H9 (cell line): ENCODE data around the gene CMYA5. TPM values are rescaled to one million over a fixed set of nuclear protein-coding genes. Genes with fewer than 3 reads are reported as not detected.

Experiments
- DNase-seq: peaks from one replicate; pipeline ENCODE4 v3.0.0-alpha.2; 2017
- H2AFZ ChIP-seq: one replicate; pipeline ENCODE4 v1.6.1; 2013; ENCODE audit warnings: mild to moderate bottlenecking, low read length, control low read depth, moderate library complexity
- H2AK5ac ChIP-seq: 2 replicates; pipeline ENCODE4 v1.6.1; 2013; ENCODE audit warnings: low read length, control low read depth, mixed read lengths; ENCODE audit not compliant: insufficient read length
- H2BK120ac ChIP-seq: one replicate; pipeline ENCODE4 v1.6.1; 2013; ENCODE audit warnings: low read depth, mild to moderate bottlenecking, low read length, control low read depth, inconsistent platforms; ENCODE audit not compliant: poor library complexity, severe bottlenecking
- H2BK12ac ChIP-seq: 2 replicates; pipeline ENCODE4 v1.6.1; 2013; ENCODE audit warnings: low read length, control low read depth, mixed read lengths, low read depth; ENCODE audit not compliant: insufficient read length
- H2BK15ac ChIP-seq: 2 replicates; pipeline ENCODE4 v1.6.1; 2013; ENCODE audit warnings: low read depth, low read length, control low read depth
- H2BK20ac ChIP-seq: one replicate; pipeline ENCODE4 v1.6.1; 2013; ENCODE audit warnings: low read depth, mild to moderate bottlenecking, low read length, control low read depth, inconsistent platforms; ENCODE audit not compliant: poor library complexity, severe bottlenecking
- H2BK5ac ChIP-seq: 2 replicates; pipeline ENCODE4 v1.6.1; 2013; ENCODE audit warnings: low read length, control low read depth, mixed read lengths; ENCODE audit not compliant: insufficient read length
- H3K14ac ChIP-seq: 2 replicates; pipeline ENCODE4 v1.6.1; 2013; ENCODE audit warnings: low read length, control low read depth; ENCODE audit not compliant: insufficient read depth
- H3K18ac ChIP-seq: 2 replicates; pipeline ENCODE4 v1.6.1; 2013; ENCODE audit warnings: low read depth, mild to moderate bottlenecking, mixed read lengths, low read length, control low read depth; ENCODE audit not compliant: insufficient read length
- H3K23ac ChIP-seq: 2 replicates; pipeline ENCODE4 v1.6.1; 2013; ENCODE audit warnings: low read length, control low read depth, mixed read lengths, low read depth; ENCODE audit not compliant: insufficient read length
- H3K23me2 ChIP-seq: 2 replicates; pipeline ENCODE4 v1.6.1; 2013; ENCODE audit warnings: low read depth, mild to moderate bottlenecking, mixed read lengths, low read length, control low read depth; ENCODE audit not compliant: insufficient read length, poor library complexity, severe bottlenecking
- H3K27ac ChIP-seq: 2 replicates; pipeline ENCODE4 v1.5.1; 2013; ENCODE audit warnings: low read length, control low read depth, mixed read lengths, low read depth; ENCODE audit not compliant: insufficient read length
- H3K27me3 ChIP-seq: 2 replicates; pipeline ENCODE4 v1.6.1; 2013; ENCODE audit warnings: low read length, control low read depth, inconsistent platforms; ENCODE audit not compliant: insufficient read depth
- H3K4ac ChIP-seq: 2 replicates; pipeline ENCODE4 v1.6.1; 2013; ENCODE audit warnings: low read depth, mild to moderate bottlenecking, control low read depth, inconsistent platforms, low read length, moderate library complexity
- H3K4me1 ChIP-seq: 2 replicates; pipeline ENCODE4 v1.6.1; 2013; ENCODE audit warnings: low read length, control low read depth, inconsistent platforms; ENCODE audit not compliant: insufficient read depth
- H3K4me2 ChIP-seq: 2 replicates; pipeline ENCODE4 v1.6.1; 2013; ENCODE audit warnings: low read length, control low read depth, mixed read lengths; ENCODE audit not compliant: insufficient read length, insufficient read depth
- H3K56ac ChIP-seq: 2 replicates; pipeline ENCODE4 v1.6.1; 2013; ENCODE audit warnings: low read depth, mild to moderate bottlenecking, mixed read lengths, low read length, control low read depth; ENCODE audit not compliant: insufficient read length
- H3K79me1 ChIP-seq: 2 replicates; pipeline ENCODE4 v1.6.1; 2013; ENCODE audit warnings: low read depth, mild to moderate bottlenecking, moderate library complexity, low read length, control low read depth, inconsistent platforms; ENCODE audit not compliant: insufficient read depth, poor library complexity, severe bottlenecking
- H3K79me2 ChIP-seq: 2 replicates; pipeline ENCODE4 v1.6.1; 2013; ENCODE audit warnings: low read length, control low read depth, inconsistent platforms; ENCODE audit not compliant: insufficient read depth
- H3K9ac ChIP-seq: 2 replicates; pipeline ENCODE4 v1.6.1; 2013; ENCODE audit warnings: low read length, control low read depth, mixed read lengths; ENCODE audit not compliant: insufficient read length; ENCODE audit errors: extremely low read depth
- H3K9me3 ChIP-seq: one replicate; pipeline ENCODE4 v1.6.1; 2013; ENCODE audit warnings: low read depth, low read length, inconsistent platforms; ENCODE audit not compliant: control insufficient read depth
- H3T11ph ChIP-seq: one replicate; pipeline ENCODE4 v1.6.1; 2013; ENCODE audit warnings: mild to moderate bottlenecking, low read length, control low read depth, inconsistent platforms
- H4K20me1 ChIP-seq: one replicate; pipeline ENCODE4 v1.6.1; 2013; ENCODE audit not compliant: control insufficient read depth, insufficient read length, insufficient read depth
- H4K5ac ChIP-seq: 2 replicates; pipeline ENCODE4 v1.6.1; 2013; ENCODE audit warnings: low read depth, mild to moderate bottlenecking, mixed read lengths, low read length, control low read depth; ENCODE audit not compliant: insufficient read length
- H4K8ac ChIP-seq: replicated peaks from 2 replicates; pipeline ENCODE4 v1.6.1; 2013; ENCODE audit warnings: low read length, control low read depth, mixed read lengths, low read depth; ENCODE audit not compliant: insufficient read length
- H4K91ac ChIP-seq: 2 replicates; pipeline ENCODE4 v1.6.1; 2013; ENCODE audit warnings: low read depth, mild to moderate bottlenecking, moderate library complexity, mixed read lengths, low read length, control low read depth; ENCODE audit not compliant: insufficient read length
- H3K27ac Mint-ChIP-seq, 3 experiments: 2 replicates in 2 of 3; 3 replicates in 1 of 3; pipeline ENCODE4 v1.8.0; 2020 to 2021; ENCODE audit warnings: mixed read lengths in 3 of 3, mild to moderate bottlenecking in 1 of 3, moderate library complexity in 1 of 3
- H3K27me3 Mint-ChIP-seq: 2 replicates; pipeline ENCODE4 v1.8.0; 2021; ENCODE audit warnings: low read depth, mild to moderate bottlenecking, moderate library complexity, mixed read lengths
- H3K36me3 Mint-ChIP-seq, 3 experiments: 2 replicates in 2 of 3; 3 replicates in 1 of 3; pipeline ENCODE4 v1.8.0; 2020 to 2021; ENCODE audit warnings: low read depth in 3 of 3, mixed read lengths in 3 of 3; ENCODE audit not compliant: insufficient read depth in 1 of 3
- H3K4me1 Mint-ChIP-seq, 2 experiments: 2 replicates each; pipeline ENCODE4 v1.8.0; 2020; ENCODE audit warnings: mixed read lengths in 2 of 2
- H3K4me3 Mint-ChIP-seq, 2 experiments: 2 replicates in 1 of 2; 3 replicates in 1 of 2; pipeline ENCODE4 v1.8.0; 2020 to 2021; ENCODE audit warnings: mild to moderate bottlenecking in 2 of 2, mixed read lengths in 2 of 2, moderate library complexity in 1 of 2
- H3K9me3 Mint-ChIP-seq, 2 experiments: 2 replicates in 1 of 2; 3 replicates in 1 of 2; pipeline ENCODE4 v1.8.0; 2020; ENCODE audit warnings: mild to moderate bottlenecking in 2 of 2, mixed read lengths in 2 of 2, moderate library complexity in 1 of 2
- WGBS: extraction: QIAGEN DNeasy Blood & Tissue Kit; methylation state at CpG from one replicate; pipeline ENCODE4 v1.1.7; 2013; ENCODE audit warnings: missing lambda C conversion rate, low lambda C conversion rate, mixed read lengths; ENCODE audit not compliant: insufficient read length; ENCODE audit errors: extremely low coverage; 5-methylcytosine and 5-hydroxymethylcytosine counted together
- total RNA-seq: library from RNA; stranded (reverse); gene quantifications from 2 replicates; pipeline ENCODE4 v1.2.1, GENCODE V29; 2021
- TF ChIP-seq, protein P1 (sequence below): fragments of 200-600 bp; sonication (generic); conservative IDR thresholded peaks from 3 replicates; pipeline ENCODE4 v1.8.0; 2021; ENCODE audit warnings: antibody characterized with exemption, mild to moderate bottlenecking

Gene CMYA5
- total RNA-seq, 1 experiment from 2014 or later = 1.8 TPM

DNA sequence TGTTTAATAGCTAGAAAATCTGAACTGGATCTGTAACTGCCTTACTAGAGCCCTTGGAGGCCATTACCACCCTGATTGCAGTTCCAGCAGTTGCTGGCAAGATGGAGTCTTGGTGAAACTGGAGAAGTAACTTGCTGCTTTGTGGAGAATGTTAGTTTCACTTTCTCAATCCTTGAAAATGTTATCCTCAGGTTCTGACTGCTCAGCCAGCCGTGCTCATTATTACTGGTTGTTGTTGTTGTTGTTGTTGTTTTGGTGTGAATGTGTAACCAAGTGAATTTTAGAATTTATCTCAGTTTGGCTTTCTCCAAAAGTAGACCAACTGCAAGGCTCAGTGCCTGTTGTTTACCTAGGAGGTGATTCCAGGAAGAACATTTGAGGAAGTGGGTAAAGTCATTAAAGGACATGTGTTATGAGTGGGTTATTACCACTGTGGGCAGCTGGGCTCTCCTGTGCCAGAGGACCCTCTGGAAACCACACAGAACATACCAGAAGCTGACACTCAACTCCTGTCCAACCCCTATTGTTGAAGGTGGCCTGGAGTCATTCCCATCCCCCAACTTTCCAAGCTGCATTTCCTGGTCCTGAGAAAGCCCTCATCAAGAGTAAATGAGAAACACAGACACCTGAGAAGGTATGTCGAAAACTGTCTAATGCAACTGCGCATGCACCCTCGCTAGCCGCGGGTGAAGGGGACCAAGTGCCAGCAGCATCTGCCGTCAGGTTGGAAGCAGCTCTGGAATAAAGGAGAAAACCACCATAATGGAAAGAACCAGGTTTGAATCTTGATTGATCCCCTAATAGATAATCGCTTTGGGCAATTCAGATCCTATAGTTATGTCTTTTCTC lies 111.6 kb downstream of the CMYA5 start:
- H3T11ph ChIP-seq = no peak overlapping the region
- no peak overlapping the region for H2BK20ac ChIP-seq
- DNase-seq = no peak
- no peaks in the 10 kb centered on the region for H3K4me1 ChIP-seq
- no peaks in the 10 kb centered on the region for H3K79me1 ChIP-seq
- H3K79me2 ChIP-seq = no peaks in the 10 kb centered on the region
- H4K20me1 ChIP-seq = no peaks in the 10 kb centered on the region
- no CpG with 5 or more reads among the region's 8 CpGs for WGBS
- Mint-ChIP-seq H3K4me1 (peaks cover 2 to 3% of the 10 kb centered on the region in 2 experiments; a peak in 2 of 4 replicates), H3K27me3 (no peaks in the 10 kb centered on the region), H3K9me3 (no peaks in the 10 kb centered on the region), H3K27ac (peak overlapping the region in 1 of 3 experiments; percentile 24; a peak in 2 of 7 replicates), H3K36me3 (no peaks in the 10 kb centered on the region), H3K4me3 (no peak overlapping the region)
- H2AFZ ChIP-seq = no peak overlapping the region
- no peak overlapping the region for H3K4me2 ChIP-seq
- H3K23ac ChIP-seq = no peak overlapping the region
- no peaks in the 10 kb centered on the region for H3K23me2 ChIP-seq
- no peak overlapping the region for H4K8ac ChIP-seq
- no peaks in the 10 kb centered on the region for H3K9me3 ChIP-seq
- H3K18ac ChIP-seq = no peak overlapping the region
- no peak overlapping the region for H3K14ac ChIP-seq
- H4K91ac ChIP-seq = no peak overlapping the region
- no peak overlapping the region for H4K5ac ChIP-seq
- H3K4ac ChIP-seq = no peak overlapping the region
- no peak overlapping the region for H2BK15ac ChIP-seq
- TF ChIP-seq, protein P1, sequence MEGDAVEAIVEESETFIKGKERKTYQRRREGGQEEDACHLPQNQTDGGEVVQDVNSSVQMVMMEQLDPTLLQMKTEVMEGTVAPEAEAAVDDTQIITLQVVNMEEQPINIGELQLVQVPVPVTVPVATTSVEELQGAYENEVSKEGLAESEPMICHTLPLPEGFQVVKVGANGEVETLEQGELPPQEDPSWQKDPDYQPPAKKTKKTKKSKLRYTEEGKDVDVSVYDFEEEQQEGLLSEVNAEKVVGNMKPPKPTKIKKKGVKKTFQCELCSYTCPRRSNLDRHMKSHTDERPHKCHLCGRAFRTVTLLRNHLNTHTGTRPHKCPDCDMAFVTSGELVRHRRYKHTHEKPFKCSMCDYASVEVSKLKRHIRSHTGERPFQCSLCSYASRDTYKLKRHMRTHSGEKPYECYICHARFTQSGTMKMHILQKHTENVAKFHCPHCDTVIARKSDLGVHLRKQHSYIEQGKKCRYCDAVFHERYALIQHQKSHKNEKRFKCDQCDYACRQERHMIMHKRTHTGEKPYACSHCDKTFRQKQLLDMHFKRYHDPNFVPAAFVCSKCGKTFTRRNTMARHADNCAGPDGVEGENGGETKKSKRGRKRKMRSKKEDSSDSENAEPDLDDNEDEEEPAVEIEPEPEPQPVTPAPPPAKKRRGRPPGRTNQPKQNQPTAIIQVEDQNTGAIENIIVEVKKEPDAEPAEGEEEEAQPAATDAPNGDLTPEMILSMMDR = no peak
- H2BK120ac ChIP-seq = no peak overlapping the region
- H3K56ac ChIP-seq = no peak overlapping the region
- no peak overlapping the region for H2BK5ac ChIP-seq
- H3K9ac ChIP-seq = no peak overlapping the region
- no peak overlapping the region for H3K27ac ChIP-seq
- H2AK5ac ChIP-seq = no peak overlapping the region
- H2BK12ac ChIP-seq = no peak overlapping the region
- H3K27me3 ChIP-seq = no peaks in the 10 kb centered on the region
